Brain pericyte (primary cell): Measurements from ENCODE around the gene RASGRF2.

Source experiments
- DNase-seq: peaks from one replicate; pipeline ENCODE4 v3.0.0-alpha.2; 2012; ENCODE audit warnings: low read depth, low spot score

Gene RASGRF2

GRCh38 chr5:81169924-81170323 is 209.8 kb downstream of the RASGRF2 start:
- DNase-seq = no peak

- DNase-seq = no peak
These were observed 211.6 kb downstream of the RASGRF2 start for GRCh38 chr5:81171769-81172168.

GRCh38 chr5:81172710-81173109 is 212.5 kb downstream of the RASGRF2 start:
- DNase-seq = no peak

- no peak for DNase-seq
These were observed 216.9 kb downstream of the RASGRF2 start for GRCh38 chr5:81177061-81177460.

GRCh38 chr5:81179959-81180358 is 219.8 kb downstream of the RASGRF2 start:
- DNase-seq = no peak

GRCh38 chr5:81180780-81181460 is 220.8 kb downstream of the RASGRF2 start:
- no peak for DNase-seq

- DNase-seq = no peak
These were observed 221.6 kb downstream of the RASGRF2 start for GRCh38 chr5:81181576-81182316.

GRCh38 chr5:81182396-81183390 is 222.5 kb downstream of the RASGRF2 start:
- DNase-seq = no peak

GRCh38 chr5:81183811-81184748 is 223.9 kb downstream of the RASGRF2 start:
- DNase-seq = no peak

- DNase-seq = no peak
These were observed 224.6 kb downstream of the RASGRF2 start for GRCh38 chr5:81184749-81185110.

- no peak for DNase-seq
These were observed 227.7 kb downstream of the RASGRF2 start for GRCh38 chr5:81187885-81188284.

- no peak for DNase-seq
These were observed 228.8 kb downstream of the RASGRF2 start for GRCh38 chr5:81188962-81189361.

GRCh38 chr5:81189875-81190498 is 229.8 kb downstream of the RASGRF2 start:
- DNase-seq = no peak

- DNase-seq = no peak
These were observed 231.7 kb downstream of the RASGRF2 start for GRCh38 chr5:81191726-81192372.

- no peak for DNase-seq
These were observed 232.2 kb downstream of the RASGRF2 start for GRCh38 chr5:81192373-81192750.

- DNase-seq = peak; percentile 30
These were observed 234.6 kb downstream of the RASGRF2 start for GRCh38 chr5:81194633-81195334.

GRCh38 chr5:81195335-81195929 is 235.3 kb downstream of the RASGRF2 start:
- no peak for DNase-seq

- DNase-seq = no peak
These were observed 242.5 kb downstream of the RASGRF2 start for GRCh38 chr5:81202655-81203054.

GRCh38 chr5:81203729-81204128 is 243.6 kb downstream of the RASGRF2 start:
- DNase-seq = no peak
